ENCODE data around the gene KIAA1671.

Gene KIAA1671

DNA sequence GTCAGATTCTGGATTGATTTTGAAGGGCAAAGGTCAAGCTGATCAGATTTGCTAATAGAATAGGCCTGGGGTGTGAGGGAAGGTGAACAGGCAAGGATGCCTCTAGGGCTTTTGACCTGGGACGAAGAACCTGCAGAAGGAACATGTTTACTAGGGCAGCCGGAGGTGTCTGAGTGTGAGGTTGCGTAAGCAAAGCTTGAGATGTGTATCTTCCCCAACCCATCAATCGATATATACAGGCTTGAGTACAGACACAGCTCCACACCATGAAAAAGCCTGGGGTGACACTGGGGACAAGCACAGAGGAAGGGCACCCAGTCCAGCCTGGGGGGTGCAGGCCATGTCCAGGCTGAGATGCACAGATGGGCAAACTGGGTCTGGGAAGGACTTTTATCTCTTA lies 7.1 kb upstream of the KIAA1671 start:
- H3K27ac Mint-ChIP-seq = no peak overlapping the region
- no peak overlapping the region for H3K4me3 Mint-ChIP-seq
- no peak for ATAC-seq
- no peaks in the 10 kb centered on the region for H3K36me3 Mint-ChIP-seq
- H3K27me3 Mint-ChIP-seq = peaks cover 57% of the 10 kb centered on the region
- no peaks in the 10 kb centered on the region for H3K4me1 Mint-ChIP-seq
- no peaks in the 10 kb centered on the region for H3K9me3 Mint-ChIP-seq

DNA sequence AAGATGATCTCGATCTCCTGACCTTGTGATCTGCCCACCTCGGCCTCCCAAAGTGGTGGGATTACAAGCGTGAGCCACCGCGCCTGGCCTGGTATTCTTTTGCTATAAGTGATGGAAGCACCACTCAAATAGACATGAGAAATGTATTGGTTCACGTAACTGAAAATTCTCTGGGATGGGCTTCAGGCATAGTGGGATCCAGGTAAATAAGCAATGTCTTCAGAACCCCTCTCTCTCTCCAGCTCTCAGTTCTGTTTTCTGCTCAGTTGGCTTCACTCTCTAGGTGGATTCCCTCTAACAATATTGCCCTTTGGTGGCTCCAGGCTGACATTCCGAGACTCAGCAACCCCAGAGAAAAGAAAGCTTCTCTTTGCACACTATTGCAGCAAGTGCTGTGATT lies 5.1 kb upstream of the KIAA1671 start:
- H3K27me3 Mint-ChIP-seq = peaks cover 74% of the 10 kb centered on the region
- ATAC-seq = no peak

DNA sequence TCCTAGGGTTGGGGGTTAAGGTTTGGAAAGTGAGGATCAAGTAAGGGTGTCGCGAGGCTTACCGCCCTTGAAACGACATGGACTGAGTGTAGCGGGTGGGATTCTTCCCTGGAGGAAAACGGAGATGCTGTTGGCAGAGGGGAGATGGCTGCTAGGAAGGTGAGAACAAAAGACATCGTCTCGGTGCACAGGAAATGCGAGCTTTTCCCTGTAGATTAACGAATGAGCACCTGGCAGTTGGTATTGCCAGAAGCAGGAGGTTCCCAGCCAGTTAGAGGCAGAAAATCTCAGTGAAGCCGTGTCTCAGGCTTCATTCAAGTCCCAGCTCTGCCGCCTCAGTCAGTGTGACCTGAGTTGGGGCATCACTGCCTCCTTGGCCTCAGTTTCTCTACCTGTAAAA lies 4.6 kb upstream of the KIAA1671 start:
- Mint-ChIP-seq H3K4me1 (peaks cover 8% of the 10 kb centered on the region), H3K4me3 (no peak overlapping the region)
- ATAC-seq = no peak

More for the DNA sequence above, 5.1 kb upstream of the KIAA1671 start:
- H3K4me3 Mint-ChIP-seq = no peak overlapping the region
- no peak overlapping the region for H3K27ac Mint-ChIP-seq
- H3K4me1 Mint-ChIP-seq = peaks cover 7% of the 10 kb centered on the region
- H3K36me3 Mint-ChIP-seq = no peaks in the 10 kb centered on the region
- H3K9me3 Mint-ChIP-seq = no peaks in the 10 kb centered on the region

DNA sequence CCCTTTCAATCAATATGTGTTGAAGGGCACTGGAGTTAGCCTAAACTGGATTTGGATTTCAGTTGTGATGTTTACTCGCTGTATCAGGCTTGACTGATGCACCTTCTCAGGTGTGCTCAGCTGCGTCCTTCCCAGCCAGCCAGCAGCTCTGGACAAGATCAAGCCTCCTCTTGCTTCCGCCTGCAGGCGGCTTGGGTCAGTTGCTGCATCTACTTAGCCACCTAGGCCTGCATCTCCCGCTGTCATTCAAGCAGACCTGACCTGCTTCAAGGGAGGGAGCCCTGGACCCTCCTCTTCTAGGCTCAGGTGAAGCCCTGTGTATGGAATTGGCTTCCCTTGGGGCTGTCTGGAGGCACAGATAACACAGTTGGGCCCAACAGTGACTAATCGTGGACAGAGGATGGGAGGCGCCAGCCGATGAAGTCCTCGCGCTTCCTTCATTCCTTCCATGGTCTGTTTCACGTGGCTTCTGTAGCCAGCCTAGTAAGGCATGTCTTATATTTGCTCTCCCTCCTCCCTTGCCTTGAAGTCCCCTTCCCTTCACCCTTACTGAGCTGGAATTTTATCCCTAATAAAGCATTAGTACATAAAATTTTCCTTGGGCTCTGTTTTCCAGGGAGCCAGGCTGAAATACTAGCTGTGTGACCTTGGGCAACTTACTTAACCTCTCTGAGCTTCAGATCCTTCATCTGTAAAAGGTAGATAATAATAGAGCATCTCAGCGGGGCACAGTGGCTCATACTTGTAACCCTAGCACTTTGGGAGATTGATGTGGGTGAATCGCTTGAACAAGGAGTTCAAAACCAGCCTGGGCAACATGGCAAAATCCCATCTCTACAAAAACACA lies 3.9 kb upstream of the KIAA1671 start:
- Mint-ChIP-seq H3K4me3 (no peak overlapping the region), H3K4me1 (peaks cover 12% of the 10 kb centered on the region), H3K36me3 (no peaks in the 10 kb centered on the region), H3K27ac (no peak overlapping the region), H3K9me3 (no peaks in the 10 kb centered on the region), H3K27me3 (peaks cover 83% of the 10 kb centered on the region)
- ATAC-seq = no peak

More for the DNA sequence above, 4.6 kb upstream of the KIAA1671 start:
- Mint-ChIP-seq H3K27me3 (peaks cover 79% of the 10 kb centered on the region), H3K27ac (no peak overlapping the region), H3K36me3 (no peaks in the 10 kb centered on the region), H3K9me3 (no peaks in the 10 kb centered on the region)

DNA sequence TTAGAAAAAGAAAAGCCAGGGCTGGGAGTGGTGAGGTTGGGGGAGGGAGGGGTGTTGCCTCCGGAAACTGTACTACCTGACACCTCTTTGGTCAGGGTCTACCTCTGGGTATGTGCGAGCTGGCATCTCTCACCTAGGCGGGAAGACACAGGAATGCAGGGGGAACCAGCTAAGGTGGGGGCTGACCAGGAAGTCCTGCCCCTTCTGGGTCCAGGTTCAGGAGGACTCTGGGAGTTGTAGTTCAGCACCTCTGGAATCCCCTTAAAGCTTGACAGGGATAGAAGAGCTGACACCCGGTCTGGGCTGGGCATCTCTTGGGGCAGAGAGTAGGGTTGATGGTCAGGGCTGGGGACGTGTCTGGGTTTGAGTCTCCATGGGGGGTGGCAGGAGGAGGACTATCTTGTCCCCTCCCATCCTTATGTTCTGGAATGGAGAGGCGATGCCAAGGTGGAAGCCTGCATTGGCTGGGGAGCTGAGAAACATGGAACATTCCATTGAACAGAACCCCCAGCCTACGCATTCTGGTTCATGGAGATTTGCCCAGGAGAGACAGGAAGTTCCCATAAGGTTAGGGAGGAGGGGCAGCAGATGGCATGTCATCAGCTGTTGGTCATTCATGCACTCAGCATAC lies 2.1 kb upstream of the KIAA1671 start:
- ATAC-seq = no peak
- Mint-ChIP-seq H3K9me3 (no peaks in the 10 kb centered on the region), H3K4me3 (no peak overlapping the region), H3K27ac (no peak overlapping the region), H3K36me3 (no peaks in the 10 kb centered on the region), H3K4me1 (peaks cover 12% of the 10 kb centered on the region), H3K27me3 (peaks cover 83% of the 10 kb centered on the region)

DNA sequence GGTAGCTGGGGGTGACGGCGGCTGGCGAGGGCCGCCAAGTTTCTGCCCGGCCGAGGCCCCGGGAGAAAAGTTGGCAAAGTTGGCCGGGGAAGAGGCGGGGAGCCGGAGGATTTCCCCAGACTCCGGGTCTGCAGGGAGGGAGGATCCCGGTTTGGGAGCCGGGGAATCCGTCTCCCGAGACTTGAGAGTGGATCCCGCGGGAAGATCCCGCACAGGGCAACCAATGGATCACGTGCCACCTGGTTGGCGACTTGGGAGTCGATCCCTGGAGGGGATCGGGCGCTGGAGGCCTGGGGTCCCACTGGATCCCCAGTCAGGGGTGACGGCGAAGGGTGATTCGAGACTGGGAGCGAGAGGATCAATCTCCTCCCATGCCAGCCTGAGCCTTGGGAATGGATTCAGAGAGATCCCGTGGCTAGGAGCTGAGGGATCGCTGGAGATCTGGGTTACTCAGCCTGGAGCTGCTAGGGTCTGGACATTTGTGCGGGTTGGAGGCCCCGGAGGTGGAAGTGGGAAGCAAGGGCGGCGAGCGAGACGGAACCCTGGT lies 394 bp downstream of the KIAA1671 start:
- H3K27me3 Mint-ChIP-seq = peaks cover 86% of the 10 kb centered on the region
- no peak overlapping the region for H3K4me3 Mint-ChIP-seq
- no peaks in the 10 kb centered on the region for H3K36me3 Mint-ChIP-seq
- H3K9me3 Mint-ChIP-seq = no peaks in the 10 kb centered on the region
- H3K27ac Mint-ChIP-seq = no peak overlapping the region
- H3K4me1 Mint-ChIP-seq = peaks cover 12% of the 10 kb centered on the region
- no peak for ATAC-seq

DNA sequence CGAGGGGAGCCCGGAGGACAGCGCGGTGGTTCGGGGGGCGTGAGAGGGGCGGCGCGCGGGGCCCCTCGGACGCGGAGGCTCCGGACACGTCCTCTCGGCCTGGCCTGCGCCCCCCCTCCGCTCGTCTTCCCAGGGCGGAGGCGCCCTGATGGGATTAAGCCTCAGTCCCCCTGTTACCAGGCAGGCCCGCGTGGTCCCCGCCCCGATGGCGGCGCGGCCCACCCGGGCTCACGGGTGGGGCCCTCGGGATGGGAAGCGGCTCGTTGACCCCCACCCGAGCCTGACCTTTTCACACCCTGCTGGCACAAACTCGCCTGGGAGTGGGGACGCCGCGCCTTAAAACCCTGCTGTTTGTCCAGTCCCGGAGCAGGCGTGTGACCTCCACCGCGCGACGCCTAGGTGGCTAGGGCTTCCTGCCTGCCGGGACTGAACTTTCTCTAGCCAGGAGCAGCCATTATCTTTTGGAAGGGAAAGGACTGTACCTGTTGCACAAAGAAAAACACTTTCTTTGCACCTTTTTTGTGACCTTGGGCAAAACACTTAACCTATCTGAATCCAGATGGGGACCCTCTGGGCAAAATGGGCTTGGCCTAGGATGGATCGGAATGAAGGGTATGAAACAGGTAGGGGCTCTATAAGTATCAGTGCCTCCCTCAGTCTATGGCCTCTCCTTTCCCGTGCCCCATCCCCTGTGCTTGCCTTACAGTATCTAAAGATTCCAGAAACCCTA lies 1.0 kb downstream of the KIAA1671 start:
- Mint-ChIP-seq H3K27ac (no peak overlapping the region), H3K4me1 (peaks cover 12% of the 10 kb centered on the region), H3K36me3 (no peaks in the 10 kb centered on the region), H3K27me3 (peaks cover 79% of the 10 kb centered on the region), H3K4me3 (no peak overlapping the region), H3K9me3 (no peaks in the 10 kb centered on the region)
- no peak for ATAC-seq

DNA sequence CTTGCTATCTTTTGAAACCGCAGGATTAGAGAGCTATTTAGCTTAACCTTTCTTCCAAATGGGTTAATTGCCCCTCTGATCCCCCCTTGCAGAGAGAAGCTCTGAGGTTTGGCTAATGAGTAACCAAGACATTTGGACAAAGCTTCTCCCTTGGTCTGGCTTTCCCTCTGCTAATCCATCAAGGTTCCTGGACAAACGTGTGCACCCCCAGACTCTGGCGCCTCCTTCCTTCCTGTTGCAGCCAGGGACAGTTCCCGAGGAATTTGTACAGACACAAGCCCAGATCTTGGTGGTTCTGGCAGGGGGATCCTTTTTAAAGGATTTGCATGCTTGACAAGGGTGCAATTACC lies 1.6 kb downstream of the KIAA1671 start:
- Mint-ChIP-seq H3K9me3 (no peaks in the 10 kb centered on the region), H3K36me3 (no peaks in the 10 kb centered on the region), H3K4me1 (peaks cover 12% of the 10 kb centered on the region), H3K27ac (no peak overlapping the region), H3K4me3 (no peak overlapping the region), H3K27me3 (peaks cover 74% of the 10 kb centered on the region)
- ATAC-seq = no peak

DNA sequence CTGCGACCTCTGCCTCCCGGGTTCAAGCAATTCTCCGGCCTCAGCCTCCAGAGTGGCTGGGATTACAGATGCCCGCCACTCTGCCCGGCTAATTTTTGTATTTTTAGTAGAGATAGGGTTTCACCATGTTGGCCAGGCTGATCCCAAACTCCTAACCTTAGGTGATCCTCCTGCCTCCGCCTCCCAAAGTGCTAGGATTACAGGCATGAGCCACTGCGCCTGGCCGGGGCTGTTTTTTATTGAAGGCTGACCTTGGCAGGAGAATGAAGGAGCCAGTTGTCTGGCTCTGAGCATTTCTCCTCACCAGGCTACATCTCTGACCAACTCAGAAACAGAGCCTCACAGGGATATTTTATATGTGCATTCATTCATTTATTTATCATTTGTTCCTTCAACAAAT lies 2.3 kb downstream of the KIAA1671 start:
- Mint-ChIP-seq H3K36me3 (no peaks in the 10 kb centered on the region), H3K9me3 (no peaks in the 10 kb centered on the region), H3K27ac (no peak overlapping the region), H3K4me3 (no peak overlapping the region), H3K27me3 (peaks cover 66% of the 10 kb centered on the region), H3K4me1 (peaks cover 12% of the 10 kb centered on the region)
- ATAC-seq = no peak

DNA sequence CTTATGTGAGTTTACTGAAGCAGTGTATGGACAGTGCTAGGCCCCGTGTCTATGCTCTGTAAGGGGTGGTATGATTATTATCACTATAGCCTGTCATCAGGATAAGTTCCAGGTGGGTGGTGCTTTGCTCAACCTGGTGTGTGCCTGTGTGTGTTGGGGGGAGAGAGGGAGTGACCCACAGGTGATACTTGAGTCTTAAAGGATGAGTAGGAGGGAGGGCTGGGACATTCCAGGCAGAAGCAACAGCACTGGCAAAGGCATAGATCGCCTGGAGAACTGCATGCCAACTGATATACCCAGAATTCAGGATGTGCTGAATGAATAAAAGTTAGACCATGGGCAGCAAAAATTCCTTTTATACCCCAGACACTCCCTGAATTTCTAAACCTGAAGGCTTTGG lies 4.5 kb downstream of the KIAA1671 start:
- no peaks in the 10 kb centered on the region for H3K36me3 Mint-ChIP-seq
- no peak overlapping the region for H3K4me3 Mint-ChIP-seq
- H3K9me3 Mint-ChIP-seq = no peaks in the 10 kb centered on the region
- peaks cover 8% of the 10 kb centered on the region for H3K4me1 Mint-ChIP-seq
- no peak for ATAC-seq
- H3K27ac Mint-ChIP-seq = no peak overlapping the region
- peaks cover 55% of the 10 kb centered on the region for H3K27me3 Mint-ChIP-seq

DNA sequence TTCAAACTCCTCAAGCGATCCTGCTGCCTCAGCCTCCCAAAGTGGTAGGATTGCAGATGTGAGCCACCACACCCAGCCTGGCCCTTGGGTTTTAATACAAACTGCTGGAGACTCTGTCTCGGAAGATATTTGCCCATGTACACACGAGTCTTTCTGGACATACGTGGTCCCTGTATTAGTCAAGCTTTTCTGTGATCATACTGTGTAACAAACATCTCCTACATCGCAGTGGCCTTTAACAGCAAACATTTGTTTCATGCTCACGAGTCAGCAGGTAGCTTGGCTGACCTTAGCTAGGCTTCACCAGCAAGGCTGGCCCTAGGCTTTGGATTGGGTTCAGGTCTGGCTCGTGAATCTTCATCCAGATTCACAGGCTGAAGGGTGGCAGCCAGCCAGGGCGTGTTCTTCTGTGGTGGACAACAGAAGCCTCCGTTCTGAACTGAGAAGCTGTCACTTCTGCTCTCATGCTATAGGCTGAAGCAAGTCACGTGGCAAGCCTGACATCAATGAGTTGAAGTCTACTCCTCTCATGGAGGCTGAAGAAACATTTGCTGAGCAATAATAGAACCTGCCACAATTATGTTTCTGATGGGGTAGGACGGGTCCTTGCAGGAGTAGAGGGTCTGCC lies 8.8 kb downstream of the KIAA1671 start:
- no peaks in the 10 kb centered on the region for H3K9me3 Mint-ChIP-seq
- H3K27me3 Mint-ChIP-seq = peaks cover 14% of the 10 kb centered on the region
- no peak overlapping the region for H3K27ac Mint-ChIP-seq
- H3K36me3 Mint-ChIP-seq = no peaks in the 10 kb centered on the region
- no peaks in the 10 kb centered on the region for H3K4me1 Mint-ChIP-seq
- no peak for ATAC-seq
- no peak overlapping the region for H3K4me3 Mint-ChIP-seq

DNA sequence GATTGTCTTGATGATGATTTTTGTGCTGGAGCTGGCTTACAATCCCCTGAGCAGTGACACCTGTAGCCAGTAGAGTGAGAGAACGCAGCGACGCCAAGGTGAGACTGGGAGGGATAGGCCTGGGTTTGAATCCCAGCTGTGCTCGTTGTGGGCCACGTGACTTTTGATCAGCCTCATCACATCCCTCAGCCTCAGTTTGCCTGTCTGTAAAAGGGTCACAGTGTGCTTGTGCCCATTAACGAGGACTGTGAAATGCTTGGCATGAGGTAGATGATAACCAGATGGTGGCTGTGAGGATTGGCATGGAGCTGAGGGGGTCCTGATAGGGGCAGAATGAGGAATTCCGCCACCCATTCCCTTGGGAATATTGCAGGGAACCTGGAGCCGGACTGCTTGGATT lies 9.6 kb downstream of the KIAA1671 start:
- no peak overlapping the region for H3K4me3 Mint-ChIP-seq
- no peaks in the 10 kb centered on the region for H3K36me3 Mint-ChIP-seq
- H3K4me1 Mint-ChIP-seq = no peaks in the 10 kb centered on the region

DNA sequence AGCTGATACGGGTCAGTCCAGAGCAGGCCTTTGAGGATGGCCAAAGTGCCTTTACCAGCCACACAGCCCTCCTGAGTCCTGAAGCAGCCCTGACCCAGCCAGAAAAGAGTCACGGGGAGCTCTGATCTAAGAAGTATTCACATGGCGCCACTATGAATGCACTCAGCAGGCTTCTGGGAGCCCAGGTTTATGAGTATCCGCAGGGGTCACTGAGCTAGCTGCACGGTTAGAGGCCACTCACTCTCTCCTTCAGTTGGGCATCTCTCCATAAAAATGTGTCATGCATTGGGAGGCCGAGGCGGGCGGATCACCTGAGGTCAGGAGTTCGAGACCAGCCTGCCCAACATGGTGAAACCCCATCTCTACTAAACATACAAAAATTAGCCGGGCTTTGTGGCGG lies 10.3 kb downstream of the KIAA1671 start:
- Mint-ChIP-seq H3K9me3 (no peaks in the 10 kb centered on the region), H3K4me1 (no peaks in the 10 kb centered on the region), H3K36me3 (no peaks in the 10 kb centered on the region), H3K27me3 (peaks cover 10% of the 10 kb centered on the region), H3K4me3 (no peak overlapping the region), H3K27ac (no peak overlapping the region)
- ATAC-seq = no peak

More for the DNA sequence above, 9.6 kb downstream of the KIAA1671 start:
- Mint-ChIP-seq H3K27me3 (peaks cover 10% of the 10 kb centered on the region), H3K9me3 (no peaks in the 10 kb centered on the region), H3K27ac (no peak overlapping the region)
- ATAC-seq = no peak

DNA sequence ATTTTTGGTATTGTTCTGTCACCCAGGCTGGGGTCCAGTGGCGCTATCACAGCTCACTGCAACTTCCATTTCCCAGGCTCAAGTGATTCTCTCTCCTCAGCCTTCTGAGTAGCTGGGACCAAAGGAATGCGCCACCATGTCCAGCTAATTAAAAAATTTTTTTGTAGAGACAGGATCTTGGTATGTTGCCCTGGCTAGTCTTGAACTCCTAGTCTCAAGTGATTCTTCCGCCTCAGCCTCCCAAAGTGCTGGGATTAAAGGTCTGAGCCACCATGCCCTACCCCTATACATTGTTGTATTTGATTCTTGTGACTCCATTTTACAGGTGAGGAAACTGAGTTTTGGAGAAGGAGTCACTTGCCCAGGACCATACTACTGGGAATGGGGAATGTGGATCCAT lies 11.9 kb downstream of the KIAA1671 start:
- H3K27ac Mint-ChIP-seq = no peak overlapping the region
- no peak for ATAC-seq

More for the DNA sequence above, 11.9 kb downstream of the KIAA1671 start:
- peaks cover 10% of the 10 kb centered on the region for H3K27me3 Mint-ChIP-seq
- no peaks in the 10 kb centered on the region for H3K36me3 Mint-ChIP-seq
- H3K4me3 Mint-ChIP-seq = no peak overlapping the region
- no peaks in the 10 kb centered on the region for H3K4me1 Mint-ChIP-seq
- H3K9me3 Mint-ChIP-seq = no peaks in the 10 kb centered on the region

Measured in stimulated activated memory B cell treated with anti-CD40 and anti-IgM and Interleukin-4, amounts not matched to agents 10 μg/mL and 1 μg/mL and 100 μg/mL, for 72 hours (primary cell).